Ovary (tissue), 3 donors: ENCODE results near the gene ZNF528.

Experiments used
- POLR2A ChIP-seq: fragments of 450-650 bp; IDR thresholded peaks from one replicate; pipeline ENCODE4 v1.6.1; 2017; ENCODE audit warnings: antibody characterized with exemption, mild to moderate bottlenecking, moderate library complexity
- TF ChIP-seq, protein P1 (sequence below), 3 donors: fragments of 450-650 bp in 2 of 3; fragments of 200-600 bp in 1 of 3; IDR thresholded peaks; one replicate each; pipeline versions ENCODE4 v1.5.1 to v1.8.0; 2016 to 2022; ENCODE audit warnings: antibody characterized with exemption in 3 of 3, mild to moderate bottlenecking in 1 of 3
- donor health status: DM: no; HTN: no; CAD: no.

DNA sequence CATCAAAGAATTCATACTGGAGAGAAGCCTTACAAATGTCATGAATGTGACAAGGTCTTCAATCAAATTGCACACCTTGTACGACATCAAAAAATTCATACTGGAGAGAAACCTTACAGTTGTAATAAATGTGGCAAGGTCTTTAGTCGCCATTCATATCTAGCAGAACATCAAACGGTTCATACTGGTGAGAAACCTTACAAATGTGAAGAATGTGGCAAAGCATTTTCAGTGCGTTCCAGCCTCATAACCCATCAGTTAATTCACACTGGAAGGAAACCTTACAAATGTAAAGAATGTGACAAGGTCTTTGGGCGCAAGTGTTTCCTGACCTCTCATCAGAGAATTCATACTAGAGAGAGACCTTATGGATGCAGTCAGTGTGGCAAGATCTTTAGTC lies 18.1 kb downstream of the ZNF528 start:
- TF ChIP-seq, protein P1, sequence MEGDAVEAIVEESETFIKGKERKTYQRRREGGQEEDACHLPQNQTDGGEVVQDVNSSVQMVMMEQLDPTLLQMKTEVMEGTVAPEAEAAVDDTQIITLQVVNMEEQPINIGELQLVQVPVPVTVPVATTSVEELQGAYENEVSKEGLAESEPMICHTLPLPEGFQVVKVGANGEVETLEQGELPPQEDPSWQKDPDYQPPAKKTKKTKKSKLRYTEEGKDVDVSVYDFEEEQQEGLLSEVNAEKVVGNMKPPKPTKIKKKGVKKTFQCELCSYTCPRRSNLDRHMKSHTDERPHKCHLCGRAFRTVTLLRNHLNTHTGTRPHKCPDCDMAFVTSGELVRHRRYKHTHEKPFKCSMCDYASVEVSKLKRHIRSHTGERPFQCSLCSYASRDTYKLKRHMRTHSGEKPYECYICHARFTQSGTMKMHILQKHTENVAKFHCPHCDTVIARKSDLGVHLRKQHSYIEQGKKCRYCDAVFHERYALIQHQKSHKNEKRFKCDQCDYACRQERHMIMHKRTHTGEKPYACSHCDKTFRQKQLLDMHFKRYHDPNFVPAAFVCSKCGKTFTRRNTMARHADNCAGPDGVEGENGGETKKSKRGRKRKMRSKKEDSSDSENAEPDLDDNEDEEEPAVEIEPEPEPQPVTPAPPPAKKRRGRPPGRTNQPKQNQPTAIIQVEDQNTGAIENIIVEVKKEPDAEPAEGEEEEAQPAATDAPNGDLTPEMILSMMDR (IDR thresholded peaks at IDR 0.05), result no peak
- no peak for TF ChIP-seq POLR2A
